GM18526 (cell line): ENCODE measurements around the gene USP12.

Source experiments
- POLR2A ChIP-seq: IDR thresholded peaks from 3 replicates; pipeline ENCODE4 v1.6.1; 2011; ENCODE audit not compliant: insufficient read length; ENCODE audit errors: extremely low read depth

USP12 gene

DNA sequence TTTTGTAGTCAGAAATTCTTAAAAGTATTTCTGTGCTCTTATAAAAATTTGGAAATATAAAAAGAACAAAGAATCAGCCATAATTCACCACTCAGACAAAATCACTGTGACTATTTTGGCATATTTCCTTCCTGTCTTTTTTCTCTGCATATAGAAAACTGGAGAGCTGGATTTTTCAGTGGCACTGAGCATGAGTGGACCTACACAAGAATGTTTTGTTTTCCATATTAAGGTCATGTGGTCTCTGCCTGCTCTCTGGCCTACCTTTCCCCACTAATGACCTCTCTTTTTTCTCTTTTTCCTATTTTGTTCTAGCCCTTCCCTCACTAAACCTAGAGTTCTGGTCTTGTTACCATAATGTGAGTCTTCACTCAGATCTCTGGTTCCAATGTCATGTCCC is 17.6 kb upstream of the USP12 start:
- TF ChIP-seq POLR2A = no peak

DNA sequence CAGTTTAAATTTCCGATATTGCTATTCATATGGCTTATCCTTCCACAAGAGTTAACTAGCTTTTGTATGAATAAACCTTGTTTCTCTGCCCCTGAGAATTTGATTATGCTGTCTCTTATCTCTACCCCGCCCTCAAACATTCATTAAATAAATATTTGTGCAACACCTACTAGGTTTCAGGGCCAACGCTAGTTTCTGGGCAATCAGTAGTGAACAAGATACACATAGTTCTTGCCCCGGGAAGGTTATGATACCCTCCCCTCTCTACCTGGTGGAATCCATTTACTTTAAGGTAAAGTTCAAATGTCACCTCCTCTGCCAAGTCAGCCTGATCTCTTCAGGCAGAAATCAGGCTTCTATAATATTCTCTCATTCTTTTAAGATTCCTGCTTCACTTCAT is 16.6 kb upstream of the USP12 start:
- no peak for TF ChIP-seq POLR2A

DNA sequence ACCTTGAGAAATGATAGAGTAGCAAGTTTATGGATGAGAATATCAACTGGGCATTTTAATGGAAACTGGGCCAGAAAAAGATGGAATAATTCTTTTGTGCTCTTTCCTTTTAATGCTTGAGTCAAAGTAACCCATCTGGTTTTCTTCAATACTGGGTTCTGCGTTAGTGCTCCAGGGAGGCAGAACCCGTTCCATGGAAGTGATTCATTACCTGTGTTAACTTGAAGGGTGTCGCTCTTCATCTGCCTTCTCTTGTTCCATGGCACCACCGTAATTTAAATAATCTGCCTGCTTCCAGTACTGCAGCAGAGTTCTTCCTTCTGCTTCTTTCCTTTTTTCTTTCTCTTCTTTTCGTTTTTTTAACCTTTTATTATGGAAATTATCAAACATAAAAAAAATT is 14.7 kb upstream of the USP12 start:
- TF ChIP-seq POLR2A = no peak

DNA sequence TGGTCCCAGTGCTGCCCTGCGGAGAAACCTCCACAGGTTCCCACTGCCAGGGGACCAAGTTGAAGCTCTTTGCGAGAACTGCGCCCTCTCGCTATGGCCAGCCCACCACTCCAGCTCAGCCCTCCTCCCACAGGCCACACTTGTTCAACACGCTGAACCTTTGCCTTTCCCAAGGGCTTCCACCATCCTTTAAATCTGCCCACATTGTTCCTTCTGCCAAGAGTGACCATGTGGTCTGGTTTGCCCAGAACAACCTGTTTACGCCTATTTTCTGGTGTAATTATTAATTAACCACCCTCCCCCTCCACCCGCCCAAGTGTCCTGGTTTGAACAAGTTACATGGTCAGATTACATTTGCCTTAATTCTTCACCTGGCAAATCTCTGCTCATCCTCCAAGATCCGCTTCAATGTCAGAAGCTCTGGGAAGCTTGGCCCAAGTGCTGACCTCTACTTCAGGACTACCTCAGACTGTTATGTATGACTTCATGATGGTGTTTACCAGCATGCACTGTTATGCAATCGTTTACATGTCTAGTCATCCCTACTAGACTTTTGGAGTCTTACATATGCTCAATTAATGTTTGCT is 12.0 kb upstream of the USP12 start:
- no peak for TF ChIP-seq POLR2A

DNA sequence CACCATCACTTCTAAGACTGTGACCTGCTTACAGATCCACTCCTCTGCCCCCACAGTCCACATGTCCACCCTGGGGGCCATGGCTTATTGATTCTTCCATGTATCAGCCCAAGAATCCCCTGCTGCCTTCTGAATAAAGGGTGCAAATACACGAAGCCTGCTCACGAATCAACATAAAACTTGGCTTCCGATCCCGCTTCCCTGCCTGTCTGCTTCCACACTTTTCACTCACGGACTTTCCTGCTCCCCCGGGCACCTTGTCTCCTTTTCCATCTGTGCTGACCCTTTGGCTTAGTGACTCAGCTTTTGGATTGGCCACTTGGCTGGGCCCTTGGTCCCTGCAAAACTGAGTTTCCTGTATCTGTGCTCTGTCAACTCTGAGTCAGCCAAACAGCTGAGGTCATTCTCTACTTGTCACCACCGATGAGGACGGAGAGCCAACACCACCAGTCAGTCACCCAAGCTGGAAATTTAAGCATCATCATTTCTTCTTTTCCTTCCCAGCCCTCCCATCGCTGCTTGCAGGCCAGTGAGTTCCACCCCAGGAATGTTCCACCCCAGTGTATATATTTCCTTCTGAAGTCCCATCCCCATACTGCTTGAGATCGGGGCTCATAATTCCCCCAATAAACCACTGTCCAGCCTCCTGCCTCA is 11.4 kb upstream of the USP12 start:
- no peak for TF ChIP-seq POLR2A

DNA sequence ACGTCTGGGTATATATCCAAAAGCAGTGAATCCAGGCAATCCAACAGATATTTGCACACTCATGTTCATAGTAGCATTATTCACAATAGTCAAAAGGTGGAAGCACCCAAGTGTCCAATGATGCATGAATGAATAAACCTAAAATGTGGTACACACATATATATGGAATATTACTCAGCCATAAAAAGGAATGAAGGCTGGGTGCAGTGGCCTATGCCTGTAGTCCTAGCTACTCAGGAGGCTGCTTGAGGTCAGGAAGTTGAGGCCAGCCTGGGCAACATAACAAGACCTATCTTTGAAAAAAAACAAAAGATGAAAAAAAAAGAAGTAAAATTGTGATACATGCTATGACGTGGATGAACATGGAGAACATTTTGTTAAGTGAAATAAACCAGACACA is 10.4 kb upstream of the USP12 start:
- TF ChIP-seq POLR2A = no peak

DNA sequence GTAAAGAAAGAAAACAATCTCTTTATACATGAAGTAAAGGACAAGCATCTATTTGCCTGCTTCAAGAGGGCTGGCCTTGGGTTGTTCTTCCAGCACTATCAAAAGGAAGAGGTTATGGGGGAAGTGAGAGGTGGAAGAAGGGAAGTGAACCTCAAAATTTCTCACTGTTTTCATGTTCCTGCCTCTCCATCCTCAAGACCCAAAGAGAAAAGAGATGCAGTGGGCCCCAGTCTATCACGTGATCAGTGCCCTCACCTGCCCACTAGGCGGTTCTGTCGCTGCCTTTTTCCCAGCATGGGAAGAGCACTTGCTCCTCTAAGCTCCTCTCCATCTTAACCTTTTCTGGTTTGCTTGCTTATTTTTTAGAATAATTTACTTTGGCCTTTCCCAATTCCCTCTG is 6.2 kb upstream of the USP12 start:
- no peak for TF ChIP-seq POLR2A

DNA sequence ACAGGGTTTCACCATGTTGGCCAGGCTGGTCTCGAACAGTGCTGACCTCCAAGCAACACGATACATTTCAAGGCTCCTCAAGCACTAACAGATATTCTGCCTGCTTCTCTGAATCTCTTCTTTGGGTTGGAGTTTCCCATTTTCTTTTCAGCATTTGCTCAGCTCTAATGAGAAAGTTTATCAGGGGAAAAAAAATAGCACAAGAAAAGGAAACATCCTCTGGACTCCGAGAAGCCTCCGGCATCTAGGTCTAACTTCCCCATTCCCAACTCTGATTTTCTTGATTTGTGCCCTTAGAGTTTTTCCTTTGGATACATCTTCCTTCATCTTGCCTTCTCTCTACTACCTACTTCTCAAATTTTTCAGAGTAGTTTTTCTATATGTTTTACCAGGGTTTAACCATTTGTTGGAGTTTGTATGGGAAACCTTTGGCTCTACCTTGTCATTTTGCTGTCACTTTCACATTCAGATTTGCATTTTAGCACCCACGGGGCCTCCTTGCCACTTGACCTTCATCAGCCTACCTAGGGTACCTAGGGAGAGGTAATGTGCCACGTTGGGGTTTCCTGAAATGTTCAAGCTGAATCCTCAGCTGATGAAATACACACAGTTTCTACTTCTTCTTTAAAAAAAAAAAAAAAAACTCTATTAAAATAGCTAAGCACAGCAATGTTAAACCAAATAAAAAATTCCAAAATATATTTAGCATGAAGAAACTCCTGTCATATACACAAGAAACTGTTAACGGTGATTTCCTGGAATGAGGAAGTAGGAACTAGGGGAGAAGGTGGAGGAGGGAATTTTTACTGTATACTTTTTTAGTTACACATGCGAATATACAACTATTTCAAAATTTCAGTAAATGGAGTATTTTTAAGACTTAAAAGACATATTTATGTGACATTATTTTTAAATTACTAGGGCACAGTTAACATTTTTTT is 5.1 kb upstream of the USP12 start:
- no peak for TF ChIP-seq POLR2A

DNA sequence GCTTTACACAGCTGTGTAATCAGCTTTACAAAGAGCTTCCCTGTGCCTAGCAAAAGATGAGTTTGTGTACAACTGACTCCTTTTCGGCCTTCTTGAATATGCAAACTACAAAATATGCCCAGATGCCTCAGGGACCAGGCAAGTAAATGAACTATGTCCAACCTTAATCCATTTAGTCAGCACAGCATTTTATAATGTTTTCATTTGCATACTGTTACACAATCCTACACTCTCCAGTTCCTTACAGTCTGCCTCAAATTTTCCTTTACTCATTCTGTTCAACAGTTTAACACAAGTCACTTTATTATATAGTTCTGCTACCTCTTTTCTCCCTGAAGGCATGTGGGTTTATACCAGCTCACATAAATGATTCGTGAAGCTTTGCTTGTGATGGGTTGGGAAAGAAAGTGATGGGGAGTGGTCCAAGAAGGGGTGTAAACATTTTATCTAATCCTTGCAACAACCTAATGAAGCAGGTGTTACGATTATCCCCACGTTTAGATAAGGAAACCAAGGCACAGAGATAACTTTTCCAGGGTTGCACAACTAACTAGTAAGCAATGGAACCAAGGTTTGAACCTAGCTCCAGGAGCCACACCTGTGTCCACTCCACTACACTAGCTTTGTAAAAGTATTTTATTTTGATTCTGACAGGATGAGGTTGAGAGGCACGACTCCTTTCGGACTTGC is 3.3 kb upstream of the USP12 start:
- TF ChIP-seq POLR2A = no peak

DNA sequence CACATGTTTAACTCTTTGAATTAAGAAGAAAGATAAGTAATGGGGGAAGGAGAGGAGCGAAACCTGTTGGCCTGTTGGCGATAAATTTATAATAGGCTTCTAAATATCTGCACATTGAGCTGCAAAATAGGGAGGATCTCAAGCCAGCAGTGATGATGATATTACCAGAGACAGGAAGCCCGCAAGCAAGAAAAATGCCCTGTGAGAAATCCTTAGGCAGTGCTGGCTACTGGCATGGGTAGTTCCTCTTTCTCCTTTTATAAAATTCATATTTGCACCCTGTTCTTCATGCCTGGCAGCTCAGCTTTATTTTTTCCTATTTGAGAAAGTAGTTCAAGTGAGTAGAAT is 858 bp upstream of the USP12 start:
- no peak for TF ChIP-seq POLR2A

DNA sequence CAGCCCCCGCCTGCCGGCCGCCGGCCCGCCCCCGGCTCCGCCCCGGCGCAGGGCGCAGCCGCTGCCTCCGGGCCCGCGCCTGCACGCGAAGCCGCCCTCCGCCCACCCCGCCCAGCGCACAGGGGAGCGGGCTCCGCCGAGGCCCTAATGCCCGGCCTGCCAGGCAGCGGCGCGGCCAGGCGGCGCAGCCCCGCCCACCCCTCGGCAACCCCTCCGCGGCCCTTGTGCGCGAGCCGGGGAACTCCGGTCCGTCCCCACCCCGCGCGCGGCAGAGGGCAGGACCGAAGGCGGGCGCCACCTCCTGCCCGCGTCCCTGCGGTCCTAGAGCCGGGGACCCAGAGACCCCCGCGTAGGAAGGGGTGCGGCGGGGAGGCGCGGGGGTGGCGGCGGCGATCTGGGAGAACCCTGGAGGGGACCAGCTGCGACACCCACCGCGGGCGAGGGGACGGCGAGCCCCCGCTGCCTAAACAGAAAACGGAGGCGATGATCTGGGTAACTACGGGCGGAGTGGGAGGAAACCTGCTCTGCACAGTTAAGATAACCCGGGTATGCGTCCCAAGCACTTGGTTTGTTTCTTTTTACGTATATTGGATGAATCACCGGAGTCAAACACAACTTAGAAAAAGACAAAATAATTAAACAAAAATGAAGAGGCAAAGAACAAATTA is 350 bp upstream of the USP12 start:
- TF ChIP-seq POLR2A = peak; percentile 8

DNA sequence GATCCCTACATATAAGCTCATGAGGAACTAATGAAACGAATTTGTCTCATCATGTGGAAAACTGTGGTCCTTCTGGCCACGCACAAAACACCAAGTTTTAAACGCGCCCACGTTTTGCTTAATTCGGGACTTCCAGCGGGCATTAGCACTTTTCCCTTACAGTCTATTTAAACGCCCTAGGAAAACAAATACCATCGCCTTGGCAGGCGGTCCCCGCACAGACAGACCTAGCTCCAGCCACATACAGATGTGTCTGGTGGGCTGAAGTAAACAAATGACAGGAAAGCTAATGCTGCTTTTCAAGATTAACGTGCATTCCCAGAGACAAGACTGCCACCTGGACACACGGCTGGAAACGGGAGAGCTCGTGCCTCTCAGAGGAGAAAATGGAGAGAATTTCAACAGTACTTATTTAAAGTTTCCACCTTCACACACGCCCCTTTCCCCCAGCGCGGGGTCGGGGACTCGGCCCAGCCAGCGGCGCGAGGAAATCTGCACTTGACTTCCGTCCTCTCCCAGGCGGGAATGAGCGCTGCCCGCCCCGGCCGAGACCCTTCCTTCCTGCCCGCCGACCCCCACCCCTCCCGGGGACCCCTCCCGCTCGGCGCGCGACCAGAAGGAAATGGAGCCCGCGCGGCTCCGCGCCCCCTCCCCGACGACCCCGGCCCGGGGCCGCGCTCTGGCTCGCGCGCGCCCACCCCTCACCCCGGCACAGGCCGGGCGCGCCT is 931 bp downstream of the USP12 start:
- TF ChIP-seq POLR2A = no peak

DNA sequence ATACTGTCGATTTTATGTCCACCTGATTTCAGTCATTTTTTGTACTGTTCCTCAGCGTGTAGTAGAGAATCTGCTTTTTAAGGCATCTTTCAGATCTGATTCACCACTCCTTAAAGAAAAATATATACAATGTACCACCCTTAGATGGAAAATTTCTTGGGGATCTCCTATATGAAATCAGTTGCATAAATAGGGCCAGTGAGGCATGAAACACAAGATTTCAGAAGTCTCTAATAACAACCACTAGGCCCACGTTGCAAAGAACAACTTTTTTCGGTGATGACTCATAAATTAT is 1.4 kb downstream of the USP12 start:
- TF ChIP-seq POLR2A = no peak

DNA sequence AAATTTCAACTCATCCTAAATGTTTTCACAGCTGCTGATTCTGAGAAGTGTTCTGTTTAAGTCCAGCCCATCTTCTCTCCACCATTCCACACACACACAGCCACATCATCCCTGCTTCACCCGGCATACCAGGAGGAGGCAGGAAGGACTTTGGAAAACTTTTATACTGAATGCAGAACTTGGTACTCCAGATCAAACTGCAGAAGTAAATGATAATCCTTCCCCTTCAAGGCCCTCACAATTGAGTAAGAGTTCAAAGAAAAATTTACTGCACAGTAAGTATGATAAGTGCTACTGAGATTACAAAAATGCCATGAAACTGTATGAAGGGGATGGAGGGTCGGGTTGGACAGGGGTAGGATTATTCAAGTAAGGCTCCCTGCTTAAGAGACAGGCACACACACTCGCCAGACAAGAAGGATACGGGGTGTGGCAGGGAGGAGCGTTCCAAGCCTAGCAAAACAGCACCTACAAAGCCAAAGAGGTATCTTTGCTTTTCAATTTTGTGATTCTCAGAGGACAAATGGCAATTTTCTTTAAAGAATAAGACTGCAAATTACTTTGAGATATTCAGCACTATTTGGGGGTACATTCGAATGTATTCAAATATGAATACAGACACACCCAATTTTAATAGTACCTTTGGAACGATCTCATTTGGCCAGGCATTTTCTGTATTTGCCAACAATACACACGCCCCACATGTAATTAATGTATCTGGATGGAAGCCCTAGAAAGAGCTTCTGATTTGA is 2.5 kb downstream of the USP12 start:
- TF ChIP-seq POLR2A = no peak

DNA sequence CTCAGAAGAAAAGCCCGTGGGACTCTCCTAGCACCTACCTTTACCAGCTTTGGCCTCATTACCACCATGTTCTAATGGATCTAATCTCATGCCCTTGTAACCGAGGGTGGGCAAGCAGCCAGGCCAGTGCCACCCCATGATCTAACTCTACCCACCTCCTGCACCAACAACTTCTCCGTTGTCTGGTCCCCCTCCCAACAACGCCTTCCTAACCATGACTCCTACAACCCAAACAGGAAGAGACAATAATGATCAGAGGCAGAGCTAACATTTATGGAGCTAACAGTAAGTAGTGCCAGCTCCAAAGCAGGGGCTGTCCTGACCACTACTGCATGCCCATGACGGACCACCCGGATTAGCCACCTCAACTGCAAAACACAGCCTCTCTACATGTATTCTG is 3.5 kb downstream of the USP12 start:
- TF ChIP-seq POLR2A = no peak

DNA sequence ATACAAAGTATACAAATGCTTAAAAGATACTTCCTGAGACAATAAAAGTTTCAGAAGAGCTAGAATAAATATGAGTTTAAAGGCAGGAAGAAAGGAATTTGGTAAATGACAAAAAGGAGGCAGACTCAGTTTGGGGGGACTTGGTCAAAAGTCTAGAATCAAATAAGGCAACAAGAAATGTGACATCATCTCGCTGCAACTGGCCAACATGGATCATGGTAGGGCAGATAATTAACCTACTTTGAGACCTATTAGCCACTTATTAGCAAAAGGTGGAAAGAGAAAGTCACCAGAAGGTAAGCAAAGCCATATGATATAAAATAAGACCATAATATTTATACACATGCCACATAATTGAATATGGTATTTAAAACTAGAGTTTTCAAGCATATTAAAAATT is 5.3 kb downstream of the USP12 start:
- TF ChIP-seq POLR2A = no peak
